Esophagus mucosa (tissue), 1 donor: ENCODE measurements around the gene CAPZA3. TPM values are rescaled to one million over a fixed set of nuclear protein-coding genes. Genes with fewer than 3 reads are reported as not detected.
"Not testable (repeated sequence)": the region's sequence is repeated elsewhere in the genome, so short reads cannot be mapped to it uniquely, and the experiment has no call there.

ENCODE experiments used
- ATAC-seq: fragments of 200-7000 bp; cut with Tn5 transposase; one replicate; pipeline ENCODE4 v1.9.1; 2020
- total RNA-seq: library from RNA; stranded (reverse); gene quantifications from one replicate; pipeline ENCODE4 v1.2.4, GENCODE V29; 2023
- donor health status: DM: yes; HTN: yes; CAD: no.

The CAPZA3 gene
- total RNA-seq, 1 donor from 2014 or later = not detected

GRCh38 chr12:18754124-18754707 is 16.3 kb downstream of the CAPZA3 start:
- no peak for ATAC-seq

- ATAC-seq = no peak
Observed at GRCh38 chr12:18755341-18755740, 17.4 kb downstream of the CAPZA3 start.

- ATAC-seq = not testable (repeated sequence)
Observed at GRCh38 chr12:18766479-18766878, 28.6 kb downstream of the CAPZA3 start.

- ATAC-seq = no peak
Observed at GRCh38 chr12:18782827-18783226, 44.9 kb downstream of the CAPZA3 start.

GRCh38 chr12:18785465-18785864 is 47.5 kb downstream of the CAPZA3 start:
- not testable (repeated sequence) for ATAC-seq

Other genes starting within 250 kb of the CAPZA3 start
- gene PLCZ1, start 107 bp upstream of the CAPZA3 start, total RNA-seq = not detected